SKM-1 (cell line): ENCODE measurements around the gene XPO5.
"Not testable (repeated sequence)": the region's sequence is repeated elsewhere in the genome, so short reads cannot be mapped to it uniquely, and the experiment has no call there.

Experiments
- DNase-seq: peaks from one replicate; lab custom pipeline; 2025; ENCODE audit not compliant: unreplicated experiment; lab: John Stamatoyannopoulos, UW

The XPO5 gene

DNA sequence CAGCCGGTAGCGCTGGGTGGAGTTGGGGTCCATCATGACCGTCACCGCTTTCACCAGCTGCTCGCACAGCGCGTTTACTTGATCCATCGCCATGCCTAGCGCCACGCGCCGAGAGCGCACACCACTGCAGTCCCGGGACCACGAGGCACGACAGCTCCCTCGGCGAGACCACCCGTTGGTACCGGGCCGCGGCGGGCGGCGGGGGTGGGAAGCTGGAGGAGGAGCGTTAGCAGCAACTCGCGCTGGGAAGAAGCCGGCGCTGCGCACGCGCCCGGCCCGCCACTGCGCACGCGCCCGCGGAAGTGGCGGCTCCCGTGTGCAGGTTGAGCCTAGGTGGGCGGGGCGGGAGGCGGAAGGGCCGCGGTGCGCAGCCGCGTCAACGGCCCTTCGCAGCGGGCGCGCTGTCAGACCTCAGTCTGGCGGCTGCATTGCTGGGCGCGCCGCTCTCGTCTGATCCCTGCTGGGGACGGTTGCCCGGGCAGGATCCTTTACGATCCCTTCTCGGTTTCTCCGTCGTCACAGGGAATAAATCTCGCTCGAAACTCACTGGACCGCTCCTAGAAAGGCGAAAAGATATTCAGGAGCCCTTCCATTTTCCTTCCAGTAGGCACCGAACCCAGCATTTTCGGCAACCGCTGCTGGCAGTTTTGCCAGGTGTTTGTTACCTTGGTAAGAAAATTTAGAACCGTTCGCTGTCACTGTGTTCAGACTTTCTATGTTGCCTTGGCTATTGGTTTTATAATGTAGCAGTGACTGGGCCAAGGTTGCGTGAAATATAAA lies at the start of gene XPO5, which contains the start of gene POLH:
TSS of gene XPO5 (minus strand) at position 267 of the 780 bp plus-strand sequence. CDS start at position 93, 174 bp downstream.
TSS of gene POLH (plus strand) at position 414 of the 780 bp plus-strand sequence. CDS start 6,135 bp downstream, outside the sequence.
- DNase-seq, result peak; percentile 83

DNA sequence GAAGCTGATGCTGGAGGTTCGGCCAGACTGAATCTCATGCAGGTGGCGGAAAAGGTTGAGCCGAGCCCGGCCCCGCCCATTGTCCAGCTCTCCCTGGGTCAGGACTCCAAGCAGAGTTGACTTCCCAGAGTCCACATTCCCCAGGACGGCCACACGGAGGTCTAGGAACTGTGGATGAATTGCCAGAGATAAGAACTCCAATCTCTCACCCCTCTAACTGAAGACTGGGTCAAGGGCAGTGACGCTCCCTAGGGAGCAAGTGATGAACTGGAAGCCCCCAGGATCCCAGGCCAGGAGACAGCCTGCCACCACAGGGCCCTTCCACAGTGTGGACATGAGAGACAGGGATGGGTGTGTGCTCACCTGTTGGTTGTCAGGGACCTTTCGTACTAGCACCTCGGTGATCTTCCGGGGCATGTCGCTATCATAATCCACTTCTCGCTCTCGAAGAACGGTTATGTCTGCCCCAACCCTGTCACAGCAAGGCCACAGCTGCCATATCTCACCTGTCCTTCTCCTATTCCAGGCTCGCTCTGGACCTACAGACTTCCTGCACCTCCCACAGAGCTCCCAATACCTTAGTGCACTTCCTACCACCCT lies 49.7 kb upstream of the XPO5 start:
- DNase-seq, result no peak

DNA sequence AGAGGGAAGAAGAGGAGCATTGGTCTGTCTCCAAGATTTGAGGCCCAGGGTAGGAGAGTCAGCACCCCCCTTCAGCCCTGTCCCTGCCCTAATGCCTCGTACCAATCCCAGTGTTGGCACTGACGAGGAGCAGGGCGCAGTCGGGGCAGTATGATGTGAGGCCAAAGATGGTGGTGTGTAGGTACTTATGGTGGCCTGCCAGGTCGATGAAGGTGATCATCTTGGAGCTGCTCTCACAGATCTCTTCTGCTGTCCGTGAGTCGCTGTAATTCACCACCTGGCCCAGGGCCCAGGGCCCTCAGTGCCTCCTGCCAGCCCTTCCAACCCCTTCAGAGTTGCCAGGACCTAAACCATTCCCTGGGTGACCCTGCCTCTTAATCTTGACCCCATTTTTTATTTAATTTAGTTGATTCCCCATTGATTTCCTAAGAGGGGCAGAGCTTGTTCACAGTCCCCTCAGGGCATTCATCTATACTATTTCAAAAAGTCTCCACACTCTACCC lies 49.0 kb upstream of the XPO5 start:
- DNase-seq, result no peak

DNA sequence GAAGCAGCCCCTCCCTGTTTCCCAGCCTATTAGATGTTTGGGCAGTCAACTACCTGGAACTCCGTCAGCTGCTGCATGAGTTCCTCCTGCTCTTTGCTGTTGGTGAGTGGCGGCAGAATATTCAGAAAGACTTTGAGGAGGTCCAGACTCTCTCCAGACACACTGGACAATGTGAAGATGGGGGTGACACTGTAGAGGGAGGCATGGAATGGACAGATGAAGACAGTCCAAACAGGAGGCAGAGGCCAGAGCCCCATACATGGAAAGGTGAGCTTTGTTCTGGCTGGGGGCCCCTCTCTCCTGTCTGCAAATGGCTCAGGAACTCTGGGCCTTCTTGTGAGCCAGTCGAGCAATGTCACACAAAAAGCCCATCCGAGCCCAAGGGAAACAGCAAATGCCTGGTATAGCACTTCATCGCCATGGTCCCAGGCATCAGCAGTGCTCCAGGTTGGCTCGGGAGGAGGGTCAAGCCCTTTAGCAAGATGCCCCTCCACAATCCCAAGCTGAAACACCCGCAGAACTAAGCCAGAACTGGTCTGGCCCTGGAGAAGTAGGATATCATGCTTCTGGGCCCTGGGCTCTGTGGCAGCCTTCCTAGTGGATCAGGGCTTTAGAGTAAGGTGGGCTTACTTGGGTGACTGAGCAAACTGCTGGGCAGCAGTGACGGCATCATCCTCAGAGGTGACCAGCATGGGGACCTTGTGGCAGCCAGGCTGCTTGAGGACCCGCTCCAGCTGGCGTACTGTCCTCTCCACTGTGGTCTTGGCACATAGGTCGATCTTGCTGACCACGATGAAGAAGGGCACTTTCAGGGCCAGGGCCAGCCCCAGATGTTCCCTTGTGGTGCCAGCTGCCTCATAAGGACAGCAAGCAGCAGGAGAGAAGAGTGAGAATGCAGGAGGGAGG lies 48.3 kb upstream of the XPO5 start:
- DNase-seq, result no peak

DNA sequence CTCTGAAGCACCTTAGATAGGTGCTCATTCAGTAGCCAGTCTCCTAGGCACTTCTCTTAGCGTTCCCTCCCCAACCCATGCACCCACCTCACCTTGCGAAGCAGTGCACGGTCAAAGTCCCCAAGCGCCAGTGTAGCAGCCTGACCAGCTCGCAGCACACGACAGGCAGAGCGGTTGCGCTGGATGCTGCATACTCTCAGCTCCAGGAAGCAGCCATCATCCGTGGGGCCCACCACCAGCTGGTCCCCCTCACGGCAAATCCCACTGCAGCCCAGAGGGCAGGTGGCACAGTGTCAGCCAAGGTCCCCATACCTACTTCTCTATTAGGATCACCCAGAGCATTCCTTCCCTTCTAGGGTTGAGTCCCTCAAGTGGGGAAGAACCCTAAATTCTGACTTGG lies 46.7 kb upstream of the XPO5 start:
- DNase-seq, result no peak

DNA sequence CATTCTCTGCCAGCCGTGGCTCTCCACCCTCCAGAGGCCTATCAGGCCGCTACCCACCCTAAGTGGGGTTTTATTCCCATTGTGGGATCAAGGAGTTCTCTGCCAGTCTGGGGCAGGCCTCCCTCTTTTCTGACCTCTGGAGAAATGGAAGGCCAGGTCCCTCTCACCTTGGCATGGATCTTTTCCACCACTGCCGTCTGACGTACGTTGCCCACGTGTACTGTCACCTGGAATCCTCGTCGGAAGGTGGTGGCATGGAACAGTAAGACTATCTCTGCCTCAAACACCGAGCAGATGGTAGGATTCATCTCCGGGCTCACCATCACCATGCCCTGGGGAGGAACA lies 46.0 kb upstream of the XPO5 start:
- no peak for DNase-seq

DNA sequence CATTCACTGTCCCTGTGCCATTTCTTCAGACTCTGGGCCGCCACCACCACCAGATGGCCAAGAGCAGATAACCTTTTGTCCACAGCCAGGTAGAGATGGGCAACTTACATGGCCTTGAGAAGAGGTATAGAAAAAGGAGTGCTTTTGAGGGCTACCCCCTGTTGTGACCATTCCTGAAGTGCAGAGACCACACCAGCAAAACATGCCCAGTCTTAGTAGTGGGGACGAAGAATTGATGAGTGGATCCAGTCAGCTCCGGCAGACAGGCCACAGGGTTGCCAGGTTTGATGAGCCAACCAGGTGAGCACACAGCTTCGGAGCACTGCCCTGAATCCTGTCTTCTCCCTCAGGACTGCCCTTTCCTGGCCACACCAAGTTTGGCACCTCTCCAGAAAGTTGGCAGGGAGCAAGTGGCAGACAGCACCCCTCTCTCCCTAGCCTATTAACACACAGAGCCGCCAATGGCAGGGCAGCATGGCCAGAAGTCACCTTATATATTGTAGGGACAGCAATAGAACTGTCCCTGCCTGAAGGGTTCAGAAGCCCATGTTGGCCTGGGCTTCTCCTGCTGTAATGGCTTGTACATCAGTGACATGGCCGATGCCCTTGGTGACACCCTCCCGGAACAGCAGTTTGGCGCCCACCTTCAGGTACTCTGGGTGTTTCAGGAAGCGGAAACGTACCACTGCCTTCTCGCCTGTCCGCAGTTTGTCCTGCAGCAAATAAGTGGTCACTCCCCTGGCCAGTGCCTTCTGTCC lies 45.4 kb upstream of the XPO5 start:
- DNase-seq, result no peak

DNA sequence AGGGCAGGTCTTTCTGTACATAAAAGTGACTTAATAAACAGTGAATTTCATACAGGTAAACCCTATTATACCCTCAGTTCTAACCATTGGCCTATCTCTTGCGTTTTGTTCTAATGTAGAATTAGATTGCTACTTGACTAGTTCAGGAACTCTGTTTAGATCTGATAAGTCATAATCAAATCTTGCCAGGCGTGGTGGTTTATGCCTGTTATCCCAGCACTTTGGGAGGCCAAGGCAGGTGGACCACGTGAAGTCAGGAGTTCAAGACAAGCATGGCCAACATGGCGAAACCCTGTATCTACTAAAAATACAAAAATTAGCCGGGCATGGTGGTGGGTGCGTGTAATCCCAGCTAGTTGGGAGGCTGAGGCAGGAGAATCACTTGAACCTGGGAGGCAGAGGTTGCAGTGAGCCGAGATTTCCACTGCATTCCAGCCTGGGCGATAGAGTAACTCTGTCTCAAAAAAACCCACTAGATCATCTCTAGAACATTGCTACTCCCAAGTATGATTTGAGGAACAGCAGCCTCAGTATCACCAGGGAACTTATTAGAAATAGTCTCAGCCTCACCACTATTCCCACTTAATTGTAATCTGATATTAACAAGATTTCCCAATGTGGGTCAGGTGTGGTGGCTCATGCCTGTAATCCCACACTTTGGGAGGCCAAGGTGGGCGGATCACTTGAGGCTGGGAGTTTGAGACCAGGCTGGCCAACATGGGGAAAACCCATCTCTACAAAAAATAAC lies 41.1 kb upstream of the XPO5 start:
- DNase-seq, result no peak

DNA sequence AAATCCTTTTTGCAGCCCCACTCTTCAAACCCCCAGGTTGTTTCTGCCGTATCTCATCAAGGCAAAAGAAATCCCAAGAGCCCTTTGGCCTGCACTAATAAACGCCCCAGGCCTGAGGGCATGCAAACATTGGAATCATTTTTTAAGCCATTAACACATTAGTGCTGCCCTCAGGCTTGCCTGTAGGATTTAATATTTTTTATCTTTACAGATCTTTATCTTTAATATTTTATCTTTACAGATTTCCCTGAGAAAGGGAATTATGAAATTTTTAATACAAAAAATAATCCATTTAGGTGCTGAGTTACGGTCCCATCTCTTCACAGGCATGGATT lies 38.5 kb upstream of the XPO5 start:
- no peak for DNase-seq

DNA sequence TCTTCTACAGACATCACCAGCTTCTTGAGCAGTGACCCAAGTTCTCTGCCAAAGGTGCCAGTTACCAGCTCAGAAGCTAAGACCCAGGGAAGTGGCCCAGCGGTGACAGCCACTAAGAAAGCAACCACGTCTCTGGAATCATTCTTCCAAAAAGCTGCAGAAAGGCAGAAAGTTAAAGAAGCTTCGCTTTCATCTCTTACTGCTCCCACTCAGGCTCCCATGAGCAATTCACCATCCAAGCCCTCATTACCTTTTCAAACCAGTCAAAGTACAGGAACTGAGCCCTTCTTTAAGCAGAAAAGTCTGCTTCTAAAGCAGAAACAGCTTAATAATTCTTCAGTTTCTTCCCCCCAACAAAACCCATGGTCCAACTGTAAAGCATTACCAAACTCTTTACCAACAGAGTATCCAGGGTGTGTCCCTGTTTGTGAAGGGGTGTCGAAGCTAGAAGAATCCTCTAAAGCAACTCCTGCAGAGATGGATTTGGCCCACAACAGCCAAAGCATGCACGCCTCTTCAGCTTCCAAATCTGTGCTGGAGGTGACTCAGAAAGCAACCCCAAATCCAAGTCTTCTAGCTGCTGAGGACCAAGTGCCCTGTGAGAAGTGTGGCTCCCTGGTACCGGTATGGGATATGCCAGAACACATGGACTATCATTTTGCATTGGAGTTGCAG lies 38.0 kb upstream of the XPO5 start:
- no peak for DNase-seq

DNA sequence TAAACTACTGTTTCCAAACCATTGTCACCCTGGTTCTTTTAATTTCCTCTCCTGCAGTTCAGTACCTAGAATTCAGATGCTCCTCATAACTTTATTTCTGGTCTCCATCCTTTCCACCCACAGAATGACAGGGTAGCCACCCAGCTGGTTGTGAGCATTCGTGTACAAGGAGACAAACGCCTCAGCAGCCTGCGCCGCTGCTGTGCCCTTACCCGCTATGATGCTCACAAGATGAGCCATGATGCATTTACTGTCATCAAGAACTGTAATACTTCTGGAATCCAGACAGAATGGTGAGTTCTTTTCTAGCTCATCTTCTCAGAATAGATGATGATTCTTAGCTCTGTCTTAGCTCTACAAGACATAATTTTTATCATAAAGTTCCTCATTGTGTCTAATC lies 34.6 kb upstream of the XPO5 start:
- no peak for DNase-seq

DNA sequence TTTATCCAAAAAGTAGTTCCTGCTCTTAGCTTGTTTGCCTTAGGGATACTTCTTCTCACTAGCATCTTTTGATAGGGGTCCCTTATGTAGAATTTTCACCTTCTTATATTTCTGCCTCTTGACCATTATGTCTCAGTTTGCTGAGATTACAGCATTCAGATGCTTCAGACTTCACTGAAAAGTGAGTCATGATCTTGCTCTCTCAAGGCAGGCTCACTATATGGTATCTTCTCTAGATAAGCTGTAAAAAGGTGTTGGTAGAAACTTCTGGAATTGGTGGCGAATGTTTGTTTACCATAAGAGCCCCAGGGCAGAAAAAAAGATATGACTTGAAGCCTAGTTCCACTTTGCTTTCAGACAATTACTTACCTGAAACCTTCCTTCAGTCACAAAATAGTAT lies 33.6 kb upstream of the XPO5 start:
- DNase-seq, result no peak

DNA sequence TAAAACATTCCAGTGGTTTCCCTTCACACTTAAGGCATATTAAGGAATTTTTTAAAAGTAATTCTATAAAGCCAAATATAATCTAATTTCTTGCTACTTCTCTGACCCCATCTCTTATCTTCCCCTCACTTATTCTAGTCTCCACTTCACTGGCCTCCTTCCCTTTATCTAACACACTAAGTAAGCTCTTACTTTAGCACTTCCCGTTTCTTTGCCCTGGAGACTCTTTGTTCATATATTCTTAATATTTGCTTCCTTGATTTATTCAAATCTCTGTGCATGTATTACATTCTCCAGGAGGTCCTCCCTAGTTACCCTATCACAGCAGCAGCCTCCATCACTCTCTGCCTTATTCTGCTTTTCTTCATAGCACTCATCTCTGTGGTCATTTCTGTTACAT lies 33.0 kb upstream of the XPO5 start:
- peak; percentile 53 for DNase-seq

DNA sequence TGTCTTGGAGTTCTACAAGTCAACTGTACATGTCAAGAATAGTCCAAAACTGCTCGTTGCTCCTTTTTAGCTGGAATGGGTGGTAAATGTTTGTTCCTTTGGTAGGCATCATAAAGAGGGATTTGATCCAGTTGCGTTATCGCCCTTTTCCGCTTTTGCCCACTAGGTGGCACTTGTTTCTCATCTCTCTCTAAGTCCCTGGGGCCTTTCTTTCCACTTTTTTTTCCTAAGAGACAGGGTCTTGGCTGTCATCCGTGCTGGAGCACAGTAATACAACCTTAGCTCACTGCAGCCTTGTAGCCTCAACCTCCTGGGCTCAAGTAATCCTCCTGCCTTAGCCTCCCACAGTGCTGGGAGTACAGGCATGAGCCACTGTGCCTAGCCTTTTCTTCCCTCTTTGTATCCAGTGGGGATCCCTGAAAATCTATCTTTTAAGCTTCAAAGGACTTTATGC lies 32.5 kb upstream of the XPO5 start:
- peak; percentile 33 for DNase-seq

DNA sequence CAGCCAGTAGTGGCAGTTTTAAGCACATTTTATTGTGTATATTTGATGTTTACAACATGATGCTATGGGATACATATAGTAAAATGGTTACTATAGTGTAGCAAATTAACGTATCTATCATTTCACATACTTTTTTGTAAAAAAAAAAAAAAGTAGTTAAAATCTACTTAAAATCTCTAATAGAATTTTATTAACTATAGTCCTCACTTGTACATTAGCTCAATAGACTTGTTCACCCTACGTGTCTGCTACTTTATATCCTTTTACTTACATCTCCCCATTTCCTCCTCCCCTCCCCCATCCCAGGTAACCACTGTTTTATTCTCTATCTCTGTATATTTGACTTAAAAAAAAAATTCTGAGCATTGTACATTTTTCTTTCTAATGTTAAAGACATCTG lies 30.2 kb upstream of the XPO5 start:
- no peak for DNase-seq

DNA sequence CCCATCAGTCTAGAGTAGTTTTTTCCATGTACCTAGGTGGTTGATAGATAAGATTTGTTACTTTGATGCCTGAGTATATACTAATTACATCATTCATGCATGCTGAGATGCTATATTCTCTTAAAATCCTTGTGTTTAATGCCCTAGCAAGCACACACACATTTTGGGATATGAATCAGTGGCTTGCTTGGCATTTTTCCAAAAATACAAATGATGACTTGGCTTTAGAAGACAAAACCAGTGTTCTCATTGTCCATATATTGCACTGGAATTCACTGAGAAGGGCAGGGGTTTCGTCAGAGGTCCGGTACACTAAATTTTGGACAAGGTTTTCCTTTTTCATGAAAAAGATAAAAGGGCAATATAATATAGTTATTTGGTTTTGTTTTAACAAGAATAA lies 28.3 kb upstream of the XPO5 start:
- DNase-seq, result no peak

DNA sequence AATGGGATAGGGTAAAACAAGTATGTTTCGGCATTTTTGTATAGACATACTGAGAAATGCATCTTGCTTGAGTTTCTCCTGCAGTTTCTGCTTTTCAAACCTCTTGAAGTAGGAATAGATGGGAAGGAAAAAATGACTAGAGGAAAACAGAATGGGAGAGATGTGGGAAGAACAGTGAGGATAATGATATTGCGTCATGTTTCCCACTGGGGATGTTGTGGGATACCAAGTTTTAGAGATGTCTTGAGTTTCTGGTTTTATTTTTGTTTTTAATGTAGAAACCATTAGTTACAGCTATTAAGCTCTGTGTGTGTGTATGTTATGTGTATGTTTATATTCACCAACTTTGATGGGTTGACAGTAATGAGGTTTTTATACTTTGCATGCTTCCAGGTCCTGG lies 24.8 kb upstream of the XPO5 start:
- no peak for DNase-seq

DNA sequence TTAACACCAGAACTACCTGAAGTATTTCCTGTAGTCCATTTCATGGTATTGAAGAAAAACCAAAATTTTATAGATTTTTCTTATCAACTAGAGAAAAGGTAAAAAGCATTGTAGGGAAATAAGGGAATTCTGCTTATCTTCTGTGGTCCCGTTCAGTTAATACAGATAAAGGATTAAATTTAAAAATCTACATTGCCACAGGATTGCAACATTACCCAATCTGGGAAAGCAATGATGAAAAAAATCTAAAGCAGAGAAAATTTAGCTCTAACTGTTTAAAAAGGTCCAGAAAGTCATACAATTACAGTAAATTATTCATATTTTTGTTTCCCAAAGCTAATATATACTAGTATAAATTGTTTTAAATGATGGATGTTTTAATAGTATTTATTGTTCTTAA lies 18.1 kb upstream of the XPO5 start:
- no peak for DNase-seq

DNA sequence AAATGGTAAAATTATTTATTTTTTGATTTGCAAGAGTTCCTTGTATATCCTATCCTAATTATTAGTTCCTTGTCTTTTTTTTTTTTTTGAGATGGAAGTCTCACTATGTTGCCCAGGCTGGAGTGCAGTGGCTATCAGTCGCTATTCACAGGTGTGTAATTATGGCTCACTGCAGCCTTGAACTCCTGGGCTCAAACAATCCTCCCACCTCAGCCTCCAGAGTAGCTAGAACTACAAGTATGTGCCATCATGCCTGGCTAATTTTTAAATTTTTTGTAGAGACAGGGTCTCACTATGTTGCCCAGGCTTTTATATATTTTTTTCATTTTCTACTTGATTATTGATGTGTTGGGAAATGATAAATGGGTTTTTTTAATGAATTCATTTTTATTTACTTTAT lies 13.7 kb upstream of the XPO5 start:
- not testable (repeated sequence) for DNase-seq

DNA sequence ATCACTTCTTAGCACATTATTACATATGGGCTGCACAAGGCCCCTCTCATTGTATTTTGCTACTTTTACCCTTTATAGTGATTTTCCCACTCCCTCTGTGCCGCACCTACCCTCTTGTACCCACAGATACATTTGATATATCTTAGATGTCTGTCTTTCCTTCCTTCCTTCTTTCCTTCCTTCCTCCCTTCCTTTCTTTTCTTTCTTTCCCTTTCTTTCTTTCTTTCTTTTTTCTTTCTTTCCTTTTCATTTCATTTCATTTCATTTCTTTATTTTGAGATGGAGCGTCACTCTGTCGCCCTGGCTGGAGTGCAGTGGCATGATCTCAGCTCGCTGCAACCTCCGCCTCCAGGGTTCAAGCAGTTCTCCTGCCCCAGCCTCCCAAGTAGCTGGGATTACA lies 12.4 kb upstream of the XPO5 start:
- no peak for DNase-seq
